GM04504 (cell line): ENCODE results near the gene CPA1.

Experiments used
- DNase-seq: peaks from one replicate; pipeline ENCODE4 v3.0.0-alpha.2; 2012; ENCODE audit warnings: low read depth

Gene CPA1

DNA sequence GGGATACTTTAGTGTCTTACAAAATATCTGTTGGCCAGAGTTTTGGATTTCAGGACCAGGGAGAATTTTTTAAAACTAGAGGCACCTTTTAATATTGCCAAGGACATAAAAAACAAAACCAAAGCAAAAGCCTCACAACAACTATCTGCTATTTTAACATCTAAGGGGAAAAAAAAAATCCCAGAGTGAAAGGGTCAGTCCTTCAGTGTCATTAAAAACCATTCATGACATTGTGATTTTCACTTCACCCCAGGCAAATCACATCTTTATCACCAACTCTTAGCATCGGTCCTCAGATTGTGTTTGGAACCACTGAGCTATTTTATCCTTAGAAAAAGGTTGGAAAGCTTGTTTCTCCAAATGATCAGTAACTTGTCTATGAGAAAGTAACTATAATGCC, 49.8 kb downstream of the CPA1 start:
- DNase-seq, result no peak

DNA sequence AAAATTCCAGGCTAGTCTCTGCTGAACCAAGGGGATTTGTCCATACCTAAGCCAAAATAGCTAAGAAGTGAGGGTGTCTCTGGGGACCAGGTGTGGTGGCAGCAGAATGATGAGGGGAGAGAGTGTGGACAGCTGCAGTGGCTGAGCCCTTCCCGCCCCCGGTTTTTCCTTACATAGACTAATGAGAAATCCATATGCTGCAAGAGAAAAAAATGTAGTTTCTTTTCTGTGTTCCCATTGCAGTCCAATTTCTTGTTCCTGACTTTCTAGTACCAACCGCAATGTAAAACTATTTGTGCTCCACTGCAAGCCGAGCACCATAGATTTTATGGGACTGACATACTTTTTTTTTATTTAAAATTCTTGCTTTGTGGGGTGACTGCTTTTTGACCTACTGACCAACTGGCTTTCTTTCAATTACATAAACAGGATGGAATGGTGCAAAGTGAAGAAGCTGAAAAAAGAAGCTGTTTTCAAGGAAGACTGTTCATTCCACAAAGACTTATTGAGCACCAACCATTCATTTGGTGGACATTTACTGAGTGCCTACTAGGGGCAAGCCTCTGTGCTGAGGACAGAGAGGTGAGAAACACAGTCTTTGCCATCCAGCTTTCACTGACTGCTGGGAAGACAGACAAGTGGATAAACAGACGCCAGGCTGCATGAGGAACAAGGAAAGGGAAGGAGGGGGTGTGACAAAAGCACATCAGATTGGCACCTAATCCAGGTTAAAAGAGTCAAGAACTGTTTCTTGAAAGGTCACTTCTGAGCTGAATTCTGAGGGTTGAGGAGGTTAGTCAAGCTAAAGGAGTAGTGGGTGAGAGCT, 50.8 kb downstream of the CPA1 start:
- peak; percentile 46 for DNase-seq

GRCh38 chr7:130432886-130433285, 52.6 kb downstream of the CPA1 start:
- DNase-seq, result no peak

DNA sequence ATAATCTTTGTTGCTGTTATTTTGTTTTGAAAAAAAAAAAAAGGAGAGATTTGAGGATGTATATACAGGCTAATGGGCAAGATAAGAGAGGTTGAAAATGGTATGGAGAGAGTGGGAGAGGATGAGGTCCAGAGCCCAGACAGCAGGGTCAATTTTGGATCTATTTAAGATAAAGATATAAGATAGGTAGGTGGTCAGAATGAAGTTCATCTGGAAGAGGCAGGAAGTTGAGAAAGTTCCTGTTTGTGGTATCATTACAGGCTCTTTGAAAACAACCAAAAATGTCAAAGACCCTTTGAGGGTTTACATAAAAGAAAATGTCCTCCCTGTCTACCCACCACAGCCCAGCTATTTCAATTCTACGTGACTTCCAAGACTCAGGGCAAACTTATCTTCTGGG, 53.0 kb downstream of the CPA1 start:
- no peak for DNase-seq

- DNase-seq, result no peak
Observed at GRCh38 chr7:130435311-130435854, 55.1 kb downstream of the CPA1 start.

DNA sequence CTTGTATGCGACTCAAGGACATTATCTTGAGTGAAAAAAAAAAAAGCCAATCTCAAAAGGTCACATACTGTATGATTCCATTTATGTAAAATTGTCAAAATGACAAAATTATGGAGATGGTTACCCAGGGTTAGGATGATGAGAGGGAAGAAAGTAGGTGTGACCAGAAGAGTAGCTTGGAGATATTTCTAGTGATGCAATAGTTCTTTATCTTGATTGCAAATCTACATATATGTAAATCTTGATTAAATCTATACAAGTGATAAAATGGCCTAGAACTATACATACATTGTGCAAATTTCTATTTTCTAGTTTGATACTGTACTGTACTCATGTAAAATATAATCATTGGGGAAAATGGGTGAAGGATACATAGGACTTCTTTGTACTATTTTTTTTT, 56.0 kb downstream of the CPA1 start:
- DNase-seq, result no peak
